Loucy (cell line): ENCODE results near the gene SOHLH1.

Experiments
- CTCF ChIP-seq: fragments of 200-600 bp; sonication (generic); conservative IDR thresholded peaks from 2 replicates; pipeline ENCODE4 v1.5.1; 2014; ENCODE audit warnings: mild to moderate bottlenecking, antibody characterized with exemption, low read length
- EZH2phosphoT487 ChIP-seq: fragments of 200-600 bp; IDR thresholded peaks from 2 replicates; pipeline ENCODE4 v1.6.1; 2018; ENCODE audit warnings: antibody characterized with exemption, mild to moderate bottlenecking, moderate library complexity, borderline replicate concordance

GRCh38 chr9:135706288-135706687 is 7.0 kb upstream of the SOHLH1 start:
- TF ChIP-seq CTCF (no peak), EZH2phosphoT487 (no peak)
